Cardiac septum (tissue), 1 donor: ENCODE data around the gene BMF. TPM values are rescaled to one million over a fixed set of nuclear protein-coding genes. Genes with fewer than 3 reads are reported as not detected.

Experiments
- DNase-seq: peaks from one replicate; pipeline ENCODE4 v3.0.0-alpha.2; 2020; ENCODE audit warnings: low spot score
- intact Hi-C: fragments of 100-400 bp; cut with DNase I; formaldehyde crosslinking; loops from one replicate; pipeline ENCODE4 v1.14.0; 2022
- total RNA-seq: library from RNA; stranded (reverse); fragmentation: NEBNext Ultra II Directional; extraction: Animal tissue kit (Norgen Biotek cat#: 25700); gene quantifications from one replicate; pipeline ENCODE4 v1.2.1, GENCODE V29; 2021
- donor health status: DM: no; HTN: no; CAD: no.

BMF gene
- total RNA-seq, 1 donor from 2014 or later = 1.1 TPM

- intact Hi-C loops = no loop called here
- DNase-seq = no peak
These were observed 53.7 kb downstream of the BMF start for GRCh38 chr15:40054855-40055575.

- intact Hi-C loops = no loop called here
- no peak for DNase-seq
These were observed 54.1 kb downstream of the BMF start for GRCh38 chr15:40054605-40054854.

GRCh38 chr15:40053831-40054604, 54.7 kb downstream of the BMF start:
- intact Hi-C loops = no loop called here
- DNase-seq = no peak

- no peak for DNase-seq
- intact Hi-C loops = no loop called here
These were observed 55.4 kb downstream of the BMF start for GRCh38 chr15:40053079-40053830.

GRCh38 chr15:40052604-40053003, 56.1 kb downstream of the BMF start:
- intact Hi-C loops = no loop called here
- no peak for DNase-seq

GRCh38 chr15:40051616-40052415, 56.9 kb downstream of the BMF start:
- DNase-seq = no peak
- intact Hi-C loops = no loop called here

- no peak for DNase-seq
- intact Hi-C loops = no loop called here
These were observed 57.8 kb downstream of the BMF start for GRCh38 chr15:40050788-40051470.

- intact Hi-C loops = loop anchor here (5.0 kb wide), 1 partner anchor 113 kb away; the partner anchor contains the start of gene BUB1B
- DNase-seq = no peak
These were observed 59.7 kb downstream of the BMF start for GRCh38 chr15:40048926-40049475.

- intact Hi-C loops = loop anchor here (5.0 kb wide), 1 partner anchor 114 kb away; the partner anchor contains the start of gene BUB1B
- DNase-seq = no peak
These were observed 60.4 kb downstream of the BMF start for GRCh38 chr15:40048211-40048792.

GRCh38 chr15:40047415-40048210, 61.1 kb downstream of the BMF start:
- DNase-seq = no peak
- intact Hi-C loops = loop anchor here (2.0 to 5.0 kb wide), 2 partner anchors 115 to 169 kb away; partner anchors contain the start of gene BUB1B

GRCh38 chr15:40046721-40047414, 61.8 kb downstream of the BMF start:
- no peak for DNase-seq
- intact Hi-C loops = loop anchor here (2.0 to 5.0 kb wide), 2 partner anchors 115 to 170 kb away; partner anchors contain the start of gene BUB1B

GRCh38 chr15:40045572-40046217, 63.0 kb downstream of the BMF start:
- DNase-seq = no peak
- intact Hi-C loops = loop anchor here (2.0 to 5.0 kb wide), 3 partner anchors 63 to 171 kb away; partner anchors contain the start of genes BMF and BUB1B

GRCh38 chr15:40044717-40045571, 63.7 kb downstream of the BMF start:
- DNase-seq = peak; percentile 93
- intact Hi-C loops = loop anchor here (1.0 to 5.0 kb wide), 3 partner anchors 64 to 229 kb away; partner anchors contain the start of genes BMF and BUB1B

GRCh38 chr15:40043927-40044716, 64.6 kb downstream of the BMF start:
- intact Hi-C loops = loop anchor here (1.0 to 2.0 kb wide), 2 partner anchors 65 to 230 kb away; partner anchors contain the start of gene BMF
- no peak for DNase-seq
